SKM-1 (cell line): Measurements from ENCODE around the gene GABRG3.

Source experiments
- DNase-seq: peaks from one replicate; lab custom pipeline; 2025; ENCODE audit not compliant: unreplicated experiment; lab: John Stamatoyannopoulos, UW

The GABRG3 gene

GRCh38 chr15:27094235-27094634 is 123.3 kb downstream of the GABRG3 start:
- no peak for DNase-seq

- no peak for DNase-seq
Observed at GRCh38 chr15:27095886-27096624, 125.1 kb downstream of the GABRG3 start.

GRCh38 chr15:27097506-27097905 is 126.5 kb downstream of the GABRG3 start:
- DNase-seq = no peak

- DNase-seq = no peak
Observed at GRCh38 chr15:27101982-27102381, 131.0 kb downstream of the GABRG3 start.

GRCh38 chr15:27111323-27111722 is 140.3 kb downstream of the GABRG3 start:
- no peak for DNase-seq

- DNase-seq = no peak
Observed at GRCh38 chr15:27114473-27114872, 143.5 kb downstream of the GABRG3 start.

- no peak for DNase-seq
Observed at GRCh38 chr15:27119695-27120266, 148.8 kb downstream of the GABRG3 start.

GRCh38 chr15:27121672-27122071 is 150.7 kb downstream of the GABRG3 start:
- DNase-seq = no peak

- no peak for DNase-seq
Observed at GRCh38 chr15:27123291-27123690, 152.3 kb downstream of the GABRG3 start.

GRCh38 chr15:27123808-27124207 is 152.8 kb downstream of the GABRG3 start:
- DNase-seq = no peak

GRCh38 chr15:27124287-27124871 is 153.4 kb downstream of the GABRG3 start:
- no peak for DNase-seq

GRCh38 chr15:27125185-27125584 is 154.2 kb downstream of the GABRG3 start:
- DNase-seq = no peak

- no peak for DNase-seq
Observed at GRCh38 chr15:27126449-27126848, 155.5 kb downstream of the GABRG3 start.

- no peak for DNase-seq
Observed at GRCh38 chr15:27127815-27128570, 157.0 kb downstream of the GABRG3 start.

- peak; percentile 5 for DNase-seq
Observed at GRCh38 chr15:27133249-27133648, 162.3 kb downstream of the GABRG3 start.

GRCh38 chr15:27134481-27134880 is 163.5 kb downstream of the GABRG3 start:
- DNase-seq = no peak

- no peak for DNase-seq
Observed at GRCh38 chr15:27135151-27135550, 164.2 kb downstream of the GABRG3 start.

GRCh38 chr15:27137127-27137526 is 166.1 kb downstream of the GABRG3 start:
- DNase-seq = no peak

GRCh38 chr15:27165590-27165989 is 194.6 kb downstream of the GABRG3 start:
- DNase-seq = no peak

- no peak for DNase-seq
Observed at GRCh38 chr15:27166917-27167316, 195.9 kb downstream of the GABRG3 start.

GRCh38 chr15:27167738-27168137 is 196.8 kb downstream of the GABRG3 start:
- no peak for DNase-seq

GRCh38 chr15:27170851-27171250 is 199.9 kb downstream of the GABRG3 start:
- no peak for DNase-seq
